ENCODE results near the gene TTC34. TPM values are rescaled to one million over a fixed set of nuclear protein-coding genes. Genes with fewer than 3 reads are reported as not detected.

Gene TTC34, protein sequence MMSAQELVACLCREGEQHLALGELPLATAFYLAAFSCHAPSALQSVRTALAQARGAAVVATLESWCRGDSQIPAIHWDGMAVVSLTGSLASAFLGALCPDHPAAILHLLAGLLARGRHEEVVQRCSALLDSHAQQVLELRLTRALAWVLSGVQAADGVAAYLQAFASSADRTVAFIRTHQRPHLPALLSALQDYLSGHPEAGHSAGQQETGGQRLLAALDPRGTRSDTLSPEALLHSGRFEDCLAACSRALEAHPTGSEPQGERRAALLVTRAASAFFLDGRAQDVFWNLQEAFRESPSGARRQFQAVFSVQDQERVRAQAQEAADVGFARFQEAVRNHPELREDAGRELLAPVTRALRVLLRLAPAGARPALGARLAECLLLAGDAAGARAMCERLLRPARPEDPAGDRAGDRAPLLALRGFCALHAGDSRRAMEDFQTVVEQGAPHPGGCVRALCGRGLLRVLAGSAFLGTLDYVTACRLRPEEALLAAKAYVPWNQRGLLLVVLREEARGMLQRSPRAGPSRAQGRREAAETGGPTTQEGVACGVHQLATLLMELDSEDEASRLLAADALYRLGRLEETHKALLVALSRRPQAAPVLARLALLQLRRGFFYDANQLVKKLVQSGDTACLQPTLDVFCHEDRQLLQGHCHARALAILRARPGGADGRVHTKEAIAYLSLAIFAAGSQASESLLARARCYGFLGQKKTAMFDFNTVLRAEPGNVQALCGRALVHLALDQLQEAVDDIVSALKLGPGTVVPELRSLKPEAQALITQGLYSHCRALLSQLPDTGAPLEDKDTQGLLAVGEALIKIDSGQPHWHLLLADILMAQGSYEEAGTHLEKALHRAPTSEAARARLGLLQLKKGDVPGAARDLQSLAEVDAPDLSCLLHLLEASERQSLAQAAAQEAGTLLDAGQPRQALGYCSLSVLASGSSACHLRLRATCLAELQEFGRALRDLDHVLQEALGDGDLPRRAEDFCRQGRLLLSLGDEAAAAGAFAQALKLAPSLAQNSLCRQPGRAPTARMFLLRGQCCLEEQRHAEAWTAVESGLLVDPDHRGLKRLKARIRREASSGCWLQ
- total RNA-seq (ENCODE audit: low replicate concordance), result 0.09 and 0.87 TPM in 2 replicates

DNA sequence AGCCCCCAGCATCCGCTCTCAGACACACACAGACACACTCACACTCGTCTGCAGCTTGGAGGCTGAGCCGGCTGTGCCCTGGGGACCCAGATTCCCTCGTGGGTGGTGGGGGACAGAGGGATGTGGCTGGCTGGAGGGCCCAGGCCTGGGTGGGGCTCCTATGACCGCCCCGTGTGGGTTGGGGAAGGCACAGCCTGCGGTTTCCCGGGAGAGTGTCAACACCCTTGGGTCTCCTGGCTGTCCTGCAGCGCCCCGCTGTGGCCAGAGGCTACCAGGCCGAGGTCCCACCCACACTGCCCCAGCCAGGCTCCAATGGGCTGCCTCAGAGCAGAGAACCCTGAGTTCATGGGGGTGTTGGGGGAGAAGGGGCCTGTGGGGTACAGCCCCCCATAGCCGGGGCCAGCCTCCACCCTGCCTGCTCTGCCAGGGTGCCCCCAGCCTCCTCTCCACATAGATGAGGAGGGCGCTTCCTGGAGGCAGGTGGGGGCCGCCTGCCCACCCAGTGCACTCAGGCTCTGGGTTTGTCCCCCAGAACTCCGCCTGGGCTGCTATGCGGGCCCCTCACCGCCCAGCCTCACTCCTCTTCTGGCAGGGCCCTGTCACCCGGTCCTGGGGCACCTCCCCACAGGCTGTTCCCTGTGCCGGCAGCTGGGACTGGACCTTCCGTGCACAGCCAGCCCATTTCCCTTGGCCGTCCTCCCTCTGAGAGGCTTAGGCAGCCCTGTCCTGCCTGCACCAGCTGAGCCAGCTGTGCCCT lies at the start of gene TTC34:
Gene TTC34 (minus strand): TSS at position 159 of the 757 bp plus-strand sequence. CDS start 866 bp downstream, outside the sequence.
- DNase-seq (ENCODE audit: low spot score), result no peak
- Histone ChIP-seq H3K27me3 (no peaks in the 10 kb centered on the region), H3K36me3 (no peaks in the 10 kb centered on the region), H3K9ac (no peak within 1 kb of the TSS), H3K4me2 (no peak within 1 kb of the TSS), H3K79me2 (ENCODE audit: low read depth) (no peaks in the 10 kb centered on the region), H3K27ac (no peak within 1 kb of the TSS), H3K4me1 (no peaks in the 10 kb centered on the region), H3K4me3 (no peak within 1 kb of the TSS), H4K20me1 (ENCODE audit: low read depth) (no peaks in the 10 kb centered on the region), H2AFZ (replicated peaks) (no peak within 1 kb of the TSS), H3F3A (ENCODE audit: low read depth) (no peaks in the 10 kb centered on the region), H3K9me3 (ENCODE audit: low read depth) (no peaks in the 10 kb centered on the region)
- no peak within 1 kb of the TSS for H3K27ac Mint-ChIP-seq
- no peaks in the 10 kb centered on the region for H3K36me3 Mint-ChIP-seq
- TF ChIP-seq, protein P1, sequence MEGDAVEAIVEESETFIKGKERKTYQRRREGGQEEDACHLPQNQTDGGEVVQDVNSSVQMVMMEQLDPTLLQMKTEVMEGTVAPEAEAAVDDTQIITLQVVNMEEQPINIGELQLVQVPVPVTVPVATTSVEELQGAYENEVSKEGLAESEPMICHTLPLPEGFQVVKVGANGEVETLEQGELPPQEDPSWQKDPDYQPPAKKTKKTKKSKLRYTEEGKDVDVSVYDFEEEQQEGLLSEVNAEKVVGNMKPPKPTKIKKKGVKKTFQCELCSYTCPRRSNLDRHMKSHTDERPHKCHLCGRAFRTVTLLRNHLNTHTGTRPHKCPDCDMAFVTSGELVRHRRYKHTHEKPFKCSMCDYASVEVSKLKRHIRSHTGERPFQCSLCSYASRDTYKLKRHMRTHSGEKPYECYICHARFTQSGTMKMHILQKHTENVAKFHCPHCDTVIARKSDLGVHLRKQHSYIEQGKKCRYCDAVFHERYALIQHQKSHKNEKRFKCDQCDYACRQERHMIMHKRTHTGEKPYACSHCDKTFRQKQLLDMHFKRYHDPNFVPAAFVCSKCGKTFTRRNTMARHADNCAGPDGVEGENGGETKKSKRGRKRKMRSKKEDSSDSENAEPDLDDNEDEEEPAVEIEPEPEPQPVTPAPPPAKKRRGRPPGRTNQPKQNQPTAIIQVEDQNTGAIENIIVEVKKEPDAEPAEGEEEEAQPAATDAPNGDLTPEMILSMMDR (IDR thresholded peaks at IDR 0.05), result no peak
- TF ChIP-seq EZH2 (IDR thresholded peaks at IDR 0.05) (no peak), EZH2phosphoT487 (IDR thresholded peaks at IDR 0.05) (no peak)
- no peaks in the 10 kb centered on the region for H3K4me1 Mint-ChIP-seq
- no peaks in the 10 kb centered on the region for H3K9me3 Mint-ChIP-seq
- no peak within 1 kb of the TSS for H3K4me3 Mint-ChIP-seq
- H3K27me3 Mint-ChIP-seq (ENCODE audit: insufficient read depth, low read depth), result peaks cover 5% of the 10 kb centered on the region

DNA sequence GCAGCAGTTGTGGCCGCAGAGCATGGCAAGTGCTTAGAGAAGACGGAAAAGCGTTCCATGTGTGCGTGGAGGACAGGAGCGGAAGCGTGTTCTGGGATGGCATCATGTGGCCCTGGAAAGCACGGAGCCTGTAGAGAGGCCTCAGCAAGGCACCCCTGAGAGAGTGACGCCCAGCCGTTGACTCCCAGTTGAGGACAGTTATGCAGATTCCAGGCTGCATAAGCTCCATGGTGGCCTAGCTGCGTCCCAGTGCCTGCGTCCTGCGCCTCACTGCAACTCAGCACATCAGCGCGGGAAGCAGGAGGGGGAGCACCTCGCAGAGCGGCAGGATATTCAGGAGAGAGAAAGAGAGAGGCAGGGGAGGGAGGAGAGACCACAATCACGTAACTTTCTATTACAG lies 49.0 kb upstream of the TTC34 start:
- no peak overlapping the region for H2AFZ ChIP-seq (replicated peaks)
- H3K4me1 ChIP-seq, result no peaks in the 10 kb centered on the region
- TF ChIP-seq, protein P1 (IDR thresholded peaks at IDR 0.05), result no peak
- TF ChIP-seq EZH2phosphoT487 (IDR thresholded peaks at IDR 0.05) (no peak), EZH2 (IDR thresholded peaks at IDR 0.05) (no peak)
- no peak overlapping the region for H3K4me2 ChIP-seq
- Mint-ChIP-seq H3K27ac (no peak overlapping the region), H3K9me3 (peaks cover 2% of the 10 kb centered on the region), H3K4me1 (peaks cover 3% of the 10 kb centered on the region), H3K27me3 (ENCODE audit: insufficient read depth, low read depth) (peaks cover 15% of the 10 kb centered on the region), H3K36me3 (no peaks in the 10 kb centered on the region), H3K4me3 (no peak overlapping the region)
- no peak for DNase-seq (ENCODE audit: low spot score)
- no peak overlapping the region for H3K4me3 ChIP-seq
- no peaks in the 10 kb centered on the region for H3K9me3 ChIP-seq (ENCODE audit: low read depth)
- H3K79me2 ChIP-seq (ENCODE audit: low read depth), result no peaks in the 10 kb centered on the region
- no peaks in the 10 kb centered on the region for H3K27me3 ChIP-seq
- H4K20me1 ChIP-seq (ENCODE audit: low read depth), result no peaks in the 10 kb centered on the region
- H3K27ac ChIP-seq, result no peak overlapping the region
- H3K36me3 ChIP-seq, result no peaks in the 10 kb centered on the region
- no peaks in the 10 kb centered on the region for H3F3A ChIP-seq (ENCODE audit: low read depth)
- no peak overlapping the region for H3K9ac ChIP-seq

DNA sequence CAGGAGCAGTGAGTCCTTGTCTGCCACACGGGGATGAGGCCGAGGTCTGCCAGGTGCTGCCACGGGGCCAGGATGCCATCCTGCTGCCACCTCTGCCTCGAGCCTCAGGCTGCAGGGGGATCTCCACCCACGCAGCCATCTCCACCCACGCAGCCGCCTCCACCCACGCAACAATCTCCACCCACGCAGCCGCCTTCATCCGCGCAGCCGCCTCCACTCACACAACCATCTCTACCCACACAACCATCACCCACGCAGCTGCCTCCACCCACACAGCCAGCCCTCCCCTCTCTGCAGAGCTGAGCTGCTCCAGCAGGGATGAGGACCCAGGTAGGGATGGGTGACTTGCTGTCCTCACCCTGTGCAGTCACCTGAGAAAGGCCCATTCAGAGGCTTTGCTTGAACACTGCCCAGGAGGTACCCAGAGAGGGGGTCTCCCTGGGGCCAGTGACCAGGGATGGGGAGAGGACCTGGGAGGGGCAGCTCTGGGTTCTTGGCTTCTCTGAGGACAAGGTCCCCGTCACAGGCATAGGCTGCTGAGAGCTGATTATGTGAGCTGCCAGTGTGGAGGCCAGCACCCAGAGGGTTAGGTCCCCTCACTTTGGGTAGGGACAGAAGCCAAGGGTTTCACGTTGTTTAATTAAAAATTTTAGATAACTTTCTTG lies 46.6 kb upstream of the TTC34 start:
- H3K4me3 Mint-ChIP-seq, result no peak overlapping the region
- H3K9me3 ChIP-seq (ENCODE audit: low read depth), result peaks cover 14% of the 10 kb centered on the region
- peaks cover 12% of the 10 kb centered on the region for H3K27me3 Mint-ChIP-seq (ENCODE audit: insufficient read depth, low read depth)
- H3K4me3 ChIP-seq, result no peak overlapping the region
- no peak overlapping the region for H3K27ac Mint-ChIP-seq
- H3K27me3 ChIP-seq, result no peaks in the 10 kb centered on the region
- no peak overlapping the region for H2AFZ ChIP-seq (replicated peaks)
- H3K4me1 Mint-ChIP-seq, result peaks cover 4% of the 10 kb centered on the region
- no peaks in the 10 kb centered on the region for H3F3A ChIP-seq (ENCODE audit: low read depth)
- no peaks in the 10 kb centered on the region for H3K79me2 ChIP-seq (ENCODE audit: low read depth)
- no peaks in the 10 kb centered on the region for H3K4me1 ChIP-seq
- H3K9me3 Mint-ChIP-seq, result peaks cover 15% of the 10 kb centered on the region
- no peak overlapping the region for H3K9ac ChIP-seq
- H3K4me2 ChIP-seq, result no peak overlapping the region
- no peak for DNase-seq (ENCODE audit: low spot score)
- no peaks in the 10 kb centered on the region for H4K20me1 ChIP-seq (ENCODE audit: low read depth)
- no peak overlapping the region for H3K27ac ChIP-seq
- H3K36me3 Mint-ChIP-seq, result peaks cover 2% of the 10 kb centered on the region
- no peaks in the 10 kb centered on the region for H3K36me3 ChIP-seq
- TF ChIP-seq EZH2phosphoT487 (IDR thresholded peaks at IDR 0.05) (no peak), EZH2 (IDR thresholded peaks at IDR 0.05) (no peak)
- TF ChIP-seq, protein P1 (IDR thresholded peaks at IDR 0.05), result no peak

All from neural progenitor cell (in vitro differentiated cells).